Chondrocyte (in vitro differentiated cells): Measurements from ENCODE around the gene PAK1IP1. TPM values are rescaled to one million over a fixed set of nuclear protein-coding genes. Genes with fewer than 3 reads are reported as not detected.
"Not testable (repeated sequence)": the region's sequence is repeated elsewhere in the genome, so short reads cannot be mapped to it uniquely, and the experiment has no call there.

Experiments
- DNase-seq: peaks from one replicate; pipeline ENCODE4 v3.0.0; 2021; ENCODE audit warnings: mixed read lengths, low spot score
- H3K27ac Mint-ChIP-seq: one replicate; pipeline ENCODE4 v1.8.0; 2021; ENCODE audit warnings: mild to moderate bottlenecking, moderate library complexity, mixed read lengths; ENCODE audit not compliant: unreplicated experiment
- H3K27me3 Mint-ChIP-seq: 2 replicates; pipeline ENCODE4 v1.8.0; 2021; ENCODE audit warnings: low read depth, mixed read lengths
- H3K36me3 Mint-ChIP-seq: 2 replicates; pipeline ENCODE4 v1.8.0; 2021; ENCODE audit warnings: low read depth, mixed read lengths
- H3K4me1 Mint-ChIP-seq: 2 replicates; pipeline ENCODE4 v1.8.0; 2021; ENCODE audit warnings: low read depth, mild to moderate bottlenecking, mixed read lengths
- H3K4me3 Mint-ChIP-seq: one replicate; pipeline ENCODE4 v1.8.0; 2021; ENCODE audit warnings: mild to moderate bottlenecking, moderate library complexity, mixed read lengths; ENCODE audit not compliant: unreplicated experiment
- H3K9me3 Mint-ChIP-seq: 2 replicates; pipeline ENCODE4 v1.8.0; 2021; ENCODE audit warnings: low read depth, mixed read lengths
- CTCF ChIP-seq: fragments of 200-600 bp; sonication (generic); IDR thresholded peaks from 2 replicates; pipeline ENCODE4 v1.5.0; 2021; ENCODE audit warnings: antibody characterized with exemption, mild to moderate bottlenecking, moderate library complexity
- total RNA-seq: library from RNA; stranded (reverse); gene quantifications from 3 replicates; pipeline ENCODE4 v1.2.1, GENCODE V29; 2021

The PAK1IP1 gene
- total RNA-seq, 1 donor from 2014 or later = 11.9 TPM

DNA sequence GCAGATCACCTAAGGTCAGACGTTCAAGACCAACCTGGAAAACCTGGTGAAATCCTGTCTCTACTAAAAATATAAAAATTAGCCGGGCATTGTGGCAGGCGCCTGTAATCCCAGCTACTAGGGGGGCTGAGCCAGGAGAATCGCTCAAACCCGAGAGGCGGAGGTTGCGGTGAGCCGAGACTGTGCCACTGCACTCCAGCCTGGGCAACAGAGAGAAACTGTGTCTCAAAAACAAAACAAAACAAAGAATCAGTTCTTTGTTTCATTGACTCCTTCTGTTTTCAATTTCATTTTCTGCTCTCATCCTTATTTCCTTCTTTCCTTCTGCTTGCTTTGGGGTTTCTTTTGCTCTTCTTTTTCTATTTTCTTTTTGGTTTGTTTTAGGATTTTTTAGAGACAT, 19.2 kb downstream of the PAK1IP1 start:
- H3K4me1 Mint-ChIP-seq = no peaks in the 10 kb centered on the region
- DNase-seq = no peak
- no peak overlapping the region for H3K4me3 Mint-ChIP-seq
- H3K27ac Mint-ChIP-seq = no peak overlapping the region
- H3K9me3 Mint-ChIP-seq = no peaks in the 10 kb centered on the region
- peaks cover 2% of the 10 kb centered on the region for H3K36me3 Mint-ChIP-seq
- TF ChIP-seq CTCF = no peak
- no peaks in the 10 kb centered on the region for H3K27me3 Mint-ChIP-seq

- Mint-ChIP-seq H3K27me3 (no peaks in the 10 kb centered on the region), H3K36me3 (no peaks in the 10 kb centered on the region), H3K4me1 (peaks cover 22% of the 10 kb centered on the region), H3K4me3 (no peak overlapping the region), H3K27ac (no peak overlapping the region), H3K9me3 (no peaks in the 10 kb centered on the region)
- no peak for DNase-seq
- TF ChIP-seq CTCF = no peak
Observed at GRCh38 chr6:10719296-10719963, 24.7 kb downstream of the PAK1IP1 start.

- no peak overlapping the region for H3K27ac Mint-ChIP-seq
- peaks cover 27% of the 10 kb centered on the region for H3K4me1 Mint-ChIP-seq
- DNase-seq = no peak
- TF ChIP-seq CTCF = no peak
- H3K36me3 Mint-ChIP-seq = no peaks in the 10 kb centered on the region
- no peaks in the 10 kb centered on the region for H3K9me3 Mint-ChIP-seq
- no peaks in the 10 kb centered on the region for H3K27me3 Mint-ChIP-seq
- H3K4me3 Mint-ChIP-seq = no peak overlapping the region
Observed at GRCh38 chr6:10719964-10720264, 25.1 kb downstream of the PAK1IP1 start.

- DNase-seq = no peak
- peaks cover 2% of the 10 kb centered on the region for H3K36me3 Mint-ChIP-seq
- peaks cover 32% of the 10 kb centered on the region for H3K4me1 Mint-ChIP-seq
- H3K27ac Mint-ChIP-seq = no peak overlapping the region
- no peak for TF ChIP-seq CTCF
- H3K4me3 Mint-ChIP-seq = no peak overlapping the region
- no peaks in the 10 kb centered on the region for H3K27me3 Mint-ChIP-seq
- no peaks in the 10 kb centered on the region for H3K9me3 Mint-ChIP-seq
Observed at GRCh38 chr6:10720265-10720959, 25.6 kb downstream of the PAK1IP1 start.

DNA sequence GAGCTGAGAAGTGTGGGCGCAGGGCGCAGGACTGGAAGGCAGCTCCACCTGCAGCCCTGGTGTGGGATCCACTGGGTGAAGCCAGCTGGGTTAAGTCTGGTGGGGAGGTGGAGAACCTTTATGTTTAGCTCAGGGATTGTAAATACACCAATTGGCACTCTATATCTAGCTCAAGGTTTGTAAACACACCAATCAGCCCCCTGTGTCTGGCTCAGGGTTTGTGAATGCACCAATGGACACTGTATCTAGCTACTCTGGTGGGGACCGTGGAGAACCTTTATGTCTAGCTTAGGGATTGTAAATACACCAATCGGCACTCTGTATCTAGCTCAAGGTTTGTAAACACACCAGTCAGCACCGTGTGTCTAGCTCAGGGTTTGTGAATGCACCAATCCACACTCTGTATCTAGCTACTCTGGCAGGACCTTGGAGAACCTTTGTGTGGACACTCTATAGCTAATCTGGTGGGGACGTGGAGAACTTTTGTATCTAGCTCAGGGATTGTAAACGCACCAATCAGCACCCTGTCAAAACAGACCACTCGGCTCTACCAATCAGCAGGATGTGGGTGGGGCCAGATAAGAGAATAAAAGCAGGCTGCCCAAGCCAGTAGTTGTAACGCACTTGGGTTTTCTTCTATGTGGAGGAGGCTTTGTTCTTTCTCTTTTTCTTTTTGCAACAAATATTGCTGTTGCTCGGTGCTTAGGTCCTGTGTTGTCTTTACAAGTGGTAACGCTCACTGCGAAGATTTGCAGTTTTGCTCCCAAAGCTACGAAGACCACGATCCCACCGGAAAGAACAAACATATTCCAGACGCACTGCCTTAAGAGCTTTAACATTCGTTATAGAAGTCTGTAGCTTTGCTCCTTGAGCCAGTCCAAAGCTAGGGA, 26.4 kb downstream of the PAK1IP1 start:
- not testable (repeated sequence) for H3K9me3 Mint-ChIP-seq, DNase-seq, H3K27me3 Mint-ChIP-seq, H3K36me3 Mint-ChIP-seq
- H3K27ac Mint-ChIP-seq = peak overlapping the region; percentile 43
- H3K4me3 Mint-ChIP-seq = peak overlapping the region; percentile 85
- H3K4me1 Mint-ChIP-seq = peaks cover 37% of the 10 kb centered on the region
